ENCODE results near the gene EPG5.
"Not testable (repeated sequence)": the region's sequence is repeated elsewhere in the genome, so short reads cannot be mapped to it uniquely, and the experiment has no call there.

EPG5 gene

DNA sequence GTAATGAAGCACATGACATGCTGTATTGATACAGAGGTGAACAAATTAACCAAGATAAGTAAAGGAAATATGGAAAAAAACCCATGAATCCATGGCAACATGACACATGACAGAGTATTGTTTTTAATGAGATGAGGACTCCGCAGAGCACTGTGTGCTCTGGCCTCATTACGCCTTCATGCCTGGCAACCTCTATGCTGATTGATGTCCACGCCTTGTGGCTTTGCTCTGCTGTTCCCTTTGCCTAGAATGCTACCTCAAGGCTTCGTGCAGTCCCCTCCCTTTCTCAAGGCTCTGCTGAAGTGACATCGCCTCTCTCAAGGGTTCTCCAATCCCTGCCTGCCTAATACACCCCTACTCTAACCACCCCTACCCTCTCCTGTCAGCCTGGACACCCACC, 133.3 kb downstream of the EPG5 start:
- Histone ChIP-seq H3K9ac (ENCODE audit: insufficient read length, low read depth) (no peak overlapping the region), H3K27me3 (ENCODE audit: insufficient read depth, insufficient read length) (peaks cover 43% of the 10 kb centered on the region), H3K36me3 (ENCODE audit: insufficient read depth, insufficient read length, low read length) (no peaks in the 10 kb centered on the region), H3K4me1 (ENCODE audit: insufficient read depth, insufficient read length) (peaks cover 9% of the 10 kb centered on the region), H3K9me3 (ENCODE audit: insufficient read depth, low read length) (no peaks in the 10 kb centered on the region), H3K4me3 (ENCODE audit: insufficient read length, low read depth) (no peak overlapping the region)
- TF ChIP-seq YY1 (IDR thresholded peaks at IDR 0.05; ENCODE audit: insufficient read depth, insufficient read length) (no peak), SUZ12 (IDR thresholded peaks at IDR 0.05; ENCODE audit: extremely low read depth, insufficient read depth, insufficient read length) (no peak), ZNF274 (IDR thresholded peaks at IDR 0.05; ENCODE audit: low read depth, low read length) (no peak)
- no peak for DNase-seq (ENCODE audit: low read depth, low spot score)

DNA sequence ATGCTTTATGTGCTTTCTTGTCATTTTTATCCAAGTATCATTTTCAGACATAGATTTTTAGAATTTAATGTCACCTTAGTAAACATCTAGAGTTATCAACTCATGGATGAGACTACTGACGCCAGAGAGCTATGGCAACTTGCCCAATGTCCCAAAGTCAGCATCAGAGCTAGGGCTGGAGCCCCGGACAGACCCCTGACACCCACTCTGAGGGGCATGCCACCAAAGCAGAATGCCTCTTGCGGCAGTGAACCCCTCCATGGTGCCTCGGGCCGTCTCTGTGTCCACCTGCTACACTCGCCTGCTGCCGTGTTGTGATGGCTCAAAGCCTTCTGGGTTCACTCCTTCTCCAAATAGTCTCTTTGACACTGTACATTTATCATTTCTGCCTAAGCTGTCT, 136.2 kb downstream of the EPG5 start:
- Histone ChIP-seq H3K9ac (ENCODE audit: insufficient read length, low read depth) (no peak overlapping the region), H3K36me3 (ENCODE audit: insufficient read depth, insufficient read length, low read length) (no peaks in the 10 kb centered on the region), H3K9me3 (ENCODE audit: insufficient read depth, low read length) (no peaks in the 10 kb centered on the region), H3K27me3 (ENCODE audit: insufficient read depth, insufficient read length) (peaks cover 14% of the 10 kb centered on the region), H3K4me3 (ENCODE audit: insufficient read length, low read depth) (no peak overlapping the region), H3K4me1 (ENCODE audit: insufficient read depth, insufficient read length) (peaks cover 13% of the 10 kb centered on the region)
- TF ChIP-seq YY1 (IDR thresholded peaks at IDR 0.05; ENCODE audit: insufficient read depth, insufficient read length) = no peak
- no peak for TF ChIP-seq SUZ12 (IDR thresholded peaks at IDR 0.05; ENCODE audit: extremely low read depth, insufficient read depth, insufficient read length)
- no peak for TF ChIP-seq ZNF274 (IDR thresholded peaks at IDR 0.05; ENCODE audit: low read depth, low read length)
- DNase-seq (ENCODE audit: low read depth, low spot score) = no peak

DNA sequence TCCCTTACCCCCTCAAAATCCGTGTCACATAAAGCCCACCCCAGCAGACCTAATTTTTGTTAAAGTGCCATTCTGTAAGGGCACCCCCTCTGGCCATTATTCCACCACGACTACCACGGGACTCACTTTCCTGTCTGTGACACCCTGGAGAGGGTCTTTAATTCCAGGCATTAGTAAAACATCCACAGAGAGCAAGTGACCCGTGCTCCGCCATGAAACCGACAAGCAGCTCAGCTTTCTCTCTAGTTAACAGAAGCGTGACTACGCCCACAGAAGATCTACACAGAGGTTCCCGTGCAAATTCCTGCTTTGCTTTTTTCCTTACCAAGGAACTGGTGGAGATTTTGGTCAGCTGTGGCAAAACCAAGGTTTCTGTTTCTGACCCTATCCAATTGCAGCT, 137.3 kb downstream of the EPG5 start:
- Histone ChIP-seq H3K9ac (ENCODE audit: insufficient read length, low read depth) (no peak overlapping the region), H3K27me3 (ENCODE audit: insufficient read depth, insufficient read length) (peaks cover 4% of the 10 kb centered on the region), H3K9me3 (ENCODE audit: insufficient read depth, low read length) (no peaks in the 10 kb centered on the region), H3K4me1 (ENCODE audit: insufficient read depth, insufficient read length) (peaks cover 13% of the 10 kb centered on the region), H3K4me3 (ENCODE audit: insufficient read length, low read depth) (no peak overlapping the region), H3K36me3 (ENCODE audit: insufficient read depth, insufficient read length, low read length) (no peaks in the 10 kb centered on the region)
- no peak for DNase-seq (ENCODE audit: low read depth, low spot score)
- TF ChIP-seq ZNF274 (IDR thresholded peaks at IDR 0.05; ENCODE audit: low read depth, low read length) (no peak), SUZ12 (IDR thresholded peaks at IDR 0.05; ENCODE audit: extremely low read depth, insufficient read depth, insufficient read length) (no peak), YY1 (IDR thresholded peaks at IDR 0.05; ENCODE audit: insufficient read depth, insufficient read length) (no peak)

DNA sequence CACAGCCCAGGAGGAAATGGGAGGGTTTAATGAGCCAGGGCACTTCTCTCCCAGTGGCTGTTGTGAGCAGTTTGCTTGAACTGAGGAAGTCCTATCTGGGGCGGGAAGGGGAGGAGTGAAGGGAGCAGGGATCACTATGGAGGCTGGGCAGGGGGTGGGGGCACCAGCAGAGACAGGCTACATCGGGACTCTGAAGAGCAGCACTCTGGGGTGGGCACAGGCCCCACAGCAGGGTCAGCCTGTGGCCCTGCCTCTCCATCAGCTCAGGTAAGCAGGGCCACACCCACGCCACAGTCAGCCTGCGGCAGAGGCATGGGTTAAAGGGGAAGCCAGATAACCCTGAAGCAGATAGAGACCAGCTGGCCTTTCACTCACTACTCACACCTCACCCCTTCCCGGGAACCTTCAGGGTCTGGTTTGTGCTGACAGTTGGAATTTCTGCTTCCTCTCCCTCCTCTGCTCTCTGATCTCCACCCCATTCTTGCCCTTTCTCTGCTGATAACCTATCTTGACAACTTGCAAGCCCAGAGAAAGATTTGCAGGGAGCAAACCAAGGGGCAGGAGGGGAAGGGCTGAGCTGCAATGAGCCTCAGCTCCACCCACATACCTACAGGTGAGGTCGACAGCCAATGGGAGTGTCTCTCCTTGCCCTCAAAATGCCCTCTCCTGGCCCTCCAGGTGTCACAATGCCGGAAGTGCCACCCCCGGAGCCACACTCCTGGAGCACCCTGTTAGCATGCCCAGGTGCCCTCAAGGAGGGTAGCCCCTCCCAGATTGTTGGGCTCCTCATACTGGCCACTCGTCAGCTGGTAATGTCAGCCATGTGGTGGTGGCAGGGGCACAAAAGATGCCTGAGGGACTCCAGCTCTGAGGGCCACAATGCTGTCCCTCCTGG, 138.0 kb downstream of the EPG5 start:
- no peak overlapping the region for H3K4me3 ChIP-seq (ENCODE audit: insufficient read length, low read depth)
- no peaks in the 10 kb centered on the region for H3K36me3 ChIP-seq (ENCODE audit: insufficient read depth, insufficient read length, low read length)
- H3K9me3 ChIP-seq (ENCODE audit: insufficient read depth, low read length) = no peaks in the 10 kb centered on the region
- peaks cover 13% of the 10 kb centered on the region for H3K4me1 ChIP-seq (ENCODE audit: insufficient read depth, insufficient read length)
- TF ChIP-seq SUZ12 (IDR thresholded peaks at IDR 0.05; ENCODE audit: extremely low read depth, insufficient read depth, insufficient read length) = no peak
- no peak for TF ChIP-seq YY1 (IDR thresholded peaks at IDR 0.05; ENCODE audit: insufficient read depth, insufficient read length)
- no peak for TF ChIP-seq ZNF274 (IDR thresholded peaks at IDR 0.05; ENCODE audit: low read depth, low read length)
- no peak for DNase-seq (ENCODE audit: low read depth, low spot score)
- no peak overlapping the region for H3K9ac ChIP-seq (ENCODE audit: insufficient read length, low read depth)
- no peaks in the 10 kb centered on the region for H3K27me3 ChIP-seq (ENCODE audit: insufficient read depth, insufficient read length)

DNA sequence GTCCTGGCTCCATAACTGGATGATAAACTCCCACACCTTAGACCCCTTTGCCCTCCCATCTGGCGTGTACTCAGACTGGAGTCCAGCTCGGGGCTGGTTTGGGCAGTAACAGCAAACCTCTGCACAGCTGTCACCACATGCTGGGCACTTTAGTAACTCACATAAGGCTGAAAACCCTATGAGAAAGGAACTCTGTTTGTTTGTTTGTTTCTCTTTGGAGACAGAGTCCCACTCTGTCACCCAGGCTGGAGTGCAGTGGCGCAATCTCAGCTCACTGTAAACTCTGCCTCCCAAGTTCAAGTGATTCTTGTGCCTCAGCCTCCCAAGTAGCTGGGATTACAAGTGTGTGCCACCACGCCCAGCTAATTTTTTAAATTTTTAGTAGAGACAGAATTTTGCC, 140.4 kb downstream of the EPG5 start:
- DNase-seq (ENCODE audit: low read depth, low spot score); H3K27me3 ChIP-seq (ENCODE audit: insufficient read depth, insufficient read length); H3K4me1 ChIP-seq (ENCODE audit: insufficient read depth, insufficient read length); H3K36me3 ChIP-seq (ENCODE audit: insufficient read depth, insufficient read length, low read length); H3K9ac ChIP-seq (ENCODE audit: insufficient read length, low read depth); H3K9me3 ChIP-seq (ENCODE audit: insufficient read depth, low read length); H3K4me3 ChIP-seq (ENCODE audit: insufficient read length, low read depth): not testable (repeated sequence)

DNA sequence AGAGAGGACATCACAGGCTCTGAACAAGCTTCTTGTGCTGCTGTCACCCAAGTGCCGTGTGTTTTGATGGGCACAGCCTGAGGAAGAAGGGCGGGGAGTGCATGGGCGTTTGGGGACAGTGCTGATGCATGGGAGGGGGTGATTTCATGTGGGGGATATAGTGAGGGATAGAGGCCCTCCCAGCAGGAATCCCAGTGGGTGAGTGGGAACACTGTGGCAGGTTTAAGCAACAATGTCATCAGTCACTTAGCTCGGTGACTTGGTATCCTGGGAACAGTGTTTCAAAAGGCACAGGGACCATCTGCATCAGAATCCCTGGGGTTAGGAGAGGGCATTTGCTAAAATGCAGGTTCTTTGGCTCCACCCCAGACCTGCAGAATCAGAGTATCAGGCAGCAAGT, 141.0 kb downstream of the EPG5 start:
- no peaks in the 10 kb centered on the region for H3K36me3 ChIP-seq (ENCODE audit: insufficient read depth, insufficient read length, low read length)
- H3K9ac ChIP-seq (ENCODE audit: insufficient read length, low read depth) = no peak overlapping the region
- TF ChIP-seq SUZ12 (IDR thresholded peaks at IDR 0.05; ENCODE audit: extremely low read depth, insufficient read depth, insufficient read length) (no peak), ZNF274 (IDR thresholded peaks at IDR 0.05; ENCODE audit: low read depth, low read length) (no peak), YY1 (IDR thresholded peaks at IDR 0.05; ENCODE audit: insufficient read depth, insufficient read length) (no peak)
- no peaks in the 10 kb centered on the region for H3K9me3 ChIP-seq (ENCODE audit: insufficient read depth, low read length)
- H3K4me3 ChIP-seq (ENCODE audit: insufficient read length, low read depth) = no peak overlapping the region
- H3K27me3 ChIP-seq (ENCODE audit: insufficient read depth, insufficient read length) = no peaks in the 10 kb centered on the region
- DNase-seq (ENCODE audit: low read depth, low spot score) = no peak
- peaks cover 10% of the 10 kb centered on the region for H3K4me1 ChIP-seq (ENCODE audit: insufficient read depth, insufficient read length)

DNA sequence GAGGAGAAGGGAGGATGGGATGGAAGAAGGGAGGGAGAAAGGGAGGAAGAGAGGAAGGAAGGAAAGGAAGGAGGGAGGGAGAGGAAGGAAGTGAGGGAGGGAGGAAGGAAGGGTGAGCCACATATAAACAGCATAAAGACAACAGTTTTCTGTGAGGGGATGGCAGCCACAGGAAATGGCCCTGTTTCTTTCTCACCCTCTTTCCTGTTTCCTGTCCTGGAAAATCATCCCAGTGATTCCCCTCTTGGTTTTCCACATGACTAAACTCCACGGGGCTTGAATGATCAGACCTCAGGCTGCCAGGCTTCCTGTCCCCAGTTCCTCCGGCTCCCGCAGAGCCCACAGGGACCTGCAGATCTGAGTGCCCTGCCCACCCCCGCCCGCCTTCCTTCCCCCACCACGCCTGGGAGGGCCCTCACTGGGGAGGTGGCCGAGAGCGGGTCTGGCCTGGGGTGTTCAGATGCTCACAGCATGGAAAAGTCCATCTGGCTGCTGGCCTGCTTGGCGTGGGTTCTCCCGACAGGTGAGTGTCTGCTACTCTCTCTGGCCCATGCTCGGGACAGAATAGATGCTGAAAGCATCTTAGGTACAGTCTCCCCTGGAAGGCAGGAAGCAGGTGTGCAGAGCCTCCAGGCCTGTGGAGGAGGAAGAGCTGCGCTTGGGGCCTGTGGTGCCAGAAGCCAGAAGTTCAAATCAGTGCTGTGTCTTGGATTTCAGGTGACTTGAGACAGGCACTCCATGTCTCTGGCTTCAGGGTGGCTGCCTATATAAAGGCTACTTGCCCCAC, 141.7 kb downstream of the EPG5 start, which contains the start of gene SIGLEC15:
TSS of gene SIGLEC15 (plus strand) at position 418 of the 787 bp plus-strand sequence. CDS start at position 472, 54 bp downstream.
- no peak within 1 kb of the TSS for H3K4me3 ChIP-seq (ENCODE audit: insufficient read length, low read depth)
- no peaks in the 10 kb centered on the region for H3K27me3 ChIP-seq (ENCODE audit: insufficient read depth, insufficient read length)
- no peak for TF ChIP-seq YY1 (IDR thresholded peaks at IDR 0.05; ENCODE audit: insufficient read depth, insufficient read length)
- TF ChIP-seq ZNF274 (IDR thresholded peaks at IDR 0.05; ENCODE audit: low read depth, low read length) = no peak
- no peak for TF ChIP-seq SUZ12 (IDR thresholded peaks at IDR 0.05; ENCODE audit: extremely low read depth, insufficient read depth, insufficient read length)
- no peaks in the 10 kb centered on the region for H3K36me3 ChIP-seq (ENCODE audit: insufficient read depth, insufficient read length, low read length)
- H3K4me1 ChIP-seq (ENCODE audit: insufficient read depth, insufficient read length) = peaks cover 10% of the 10 kb centered on the region
- DNase-seq (ENCODE audit: low read depth, low spot score) = no peak
- H3K9ac ChIP-seq (ENCODE audit: insufficient read length, low read depth) = no peak within 1 kb of the TSS
- no peaks in the 10 kb centered on the region for H3K9me3 ChIP-seq (ENCODE audit: insufficient read depth, low read length)
